ENCODE data around the gene ZNF112.
"Not testable (repeated sequence)": the region's sequence is repeated elsewhere in the genome, so short reads cannot be mapped to it uniquely, and the experiment has no call there.

The ZNF112 gene

GRCh38 chr19:44356383-44357111 is at the start of gene ZNF112:
TSS of gene ZNF112 (minus strand) at chr19:44356680. CDS start at chr19:44340539, 16,141 bp downstream.
- no peak for DNase-seq (ENCODE audit: low read depth in 1 of 2, low spot score in 1 of 2)

GRCh38 chr19:44401139-44402115 is 44.9 kb upstream of the ZNF112 start, which contains the start of gene ZNF285:
TSS of gene ZNF285 (minus strand) at chr19:44401608. CDS start at chr19:44397213, 4,395 bp downstream.
- DNase-seq (ENCODE audit: low read depth in 1 of 2, low spot score in 1 of 2): peak; percentile 20 to 55

GRCh38 chr19:44389268-44389667 is 32.8 kb upstream of the ZNF112 start:
- not testable (repeated sequence) for DNase-seq (ENCODE audit: low read depth in 1 of 2, low spot score in 1 of 2)

- DNase-seq (ENCODE audit: low read depth in 1 of 2, low spot score in 1 of 2): no peak
Observed at GRCh38 chr19:44374789-44375188, 18.3 kb upstream of the ZNF112 start.

- no peak for DNase-seq (ENCODE audit: low read depth in 1 of 2, low spot score in 1 of 2)
Observed at GRCh38 chr19:44371815-44372480, 15.5 kb upstream of the ZNF112 start.

- DNase-seq (ENCODE audit: low read depth in 1 of 2, low spot score in 1 of 2): no peak
Observed at GRCh38 chr19:44367024-44367423, 10.5 kb upstream of the ZNF112 start.

- no peak for DNase-seq (ENCODE audit: low read depth in 1 of 2, low spot score in 1 of 2)
Observed at GRCh38 chr19:44346556-44346955, 9.9 kb downstream of the ZNF112 start.

GRCh38 chr19:44345959-44346358 is 10.5 kb downstream of the ZNF112 start:
- DNase-seq (ENCODE audit: low read depth in 1 of 2, low spot score in 1 of 2): no peak

- no peak for DNase-seq (ENCODE audit: low read depth in 1 of 2, low spot score in 1 of 2)
Observed at GRCh38 chr19:44344255-44344654, 12.2 kb downstream of the ZNF112 start.

GRCh38 chr19:44341794-44342193 is 14.7 kb downstream of the ZNF112 start:
- DNase-seq (ENCODE audit: low read depth in 1 of 2, low spot score in 1 of 2): no peak

GRCh38 chr19:44334639-44335038 is 21.8 kb downstream of the ZNF112 start:
- not testable (repeated sequence) for DNase-seq (ENCODE audit: low read depth in 1 of 2, low spot score in 1 of 2)

- no peak for DNase-seq (ENCODE audit: low read depth in 1 of 2, low spot score in 1 of 2)
Observed at GRCh38 chr19:44332145-44332544, 24.3 kb downstream of the ZNF112 start.

- no peak for DNase-seq (ENCODE audit: low read depth in 1 of 2, low spot score in 1 of 2)
Observed at GRCh38 chr19:44315883-44316282, 40.6 kb downstream of the ZNF112 start.

- DNase-seq (ENCODE audit: low read depth in 1 of 2, low spot score in 1 of 2): no peak
Observed at GRCh38 chr19:44313231-44313630, 43.2 kb downstream of the ZNF112 start.

GRCh38 chr19:44308011-44308410 is 48.5 kb downstream of the ZNF112 start:
- DNase-seq (ENCODE audit: low read depth in 1 of 2, low spot score in 1 of 2): no peak

- DNase-seq (ENCODE audit: low read depth in 1 of 2, low spot score in 1 of 2): no peak
Observed at GRCh38 chr19:44306283-44306682, 50.2 kb downstream of the ZNF112 start.

- no peak for DNase-seq (ENCODE audit: low read depth in 1 of 2, low spot score in 1 of 2)
Observed at GRCh38 chr19:44305457-44305856, 51.0 kb downstream of the ZNF112 start.

- peak; percentile 34 to 48 for DNase-seq (ENCODE audit: low read depth in 1 of 2, low spot score in 1 of 2)
Observed at GRCh38 chr19:44304659-44305193, 51.8 kb downstream of the ZNF112 start, which contains the start of gene ZNF235. TSS of gene ZNF235 (minus strand) at chr19:44305025. CDS start at chr19:44303404, 1,621 bp downstream.

GRCh38 chr19:44303976-44304568 is 52.4 kb downstream of the ZNF112 start:
- no peak for DNase-seq (ENCODE audit: low read depth in 1 of 2, low spot score in 1 of 2)

- no peak for DNase-seq (ENCODE audit: low read depth in 1 of 2, low spot score in 1 of 2)
Observed at GRCh38 chr19:44303320-44303719, 53.2 kb downstream of the ZNF112 start.

Measured in stimulated activated CD4-positive, alpha-beta T cell treated with anti-CD3 and anti-CD28 coated beads, Interleukin-15, amount 100 ng/mL, for 1 hour (primary cell).